Lower leg skin (tissue), 3 donors: Measurements from ENCODE around the gene RIMBP3B.
"Not testable (repeated sequence)": the region's sequence is repeated elsewhere in the genome, so short reads cannot be mapped to it uniquely, and the experiment has no call there.

Source experiments
- POLR2A ChIP-seq, 2 donors: fragments of 450-650 bp; IDR thresholded peaks; one replicate each; pipeline ENCODE4 v1.6.1; 2016 to 2017; ENCODE audit warnings: antibody characterized with exemption in 2 of 2, mild to moderate bottlenecking in 1 of 2, moderate library complexity in 1 of 2
- TF ChIP-seq, protein P1 (sequence below), 3 donors: fragments of 450-650 bp; IDR thresholded peaks; one replicate each; pipeline ENCODE4 v1.5.1; 2016; ENCODE audit warnings: antibody characterized with exemption in 3 of 3, mild to moderate bottlenecking in 3 of 3, moderate library complexity in 2 of 3

DNA sequence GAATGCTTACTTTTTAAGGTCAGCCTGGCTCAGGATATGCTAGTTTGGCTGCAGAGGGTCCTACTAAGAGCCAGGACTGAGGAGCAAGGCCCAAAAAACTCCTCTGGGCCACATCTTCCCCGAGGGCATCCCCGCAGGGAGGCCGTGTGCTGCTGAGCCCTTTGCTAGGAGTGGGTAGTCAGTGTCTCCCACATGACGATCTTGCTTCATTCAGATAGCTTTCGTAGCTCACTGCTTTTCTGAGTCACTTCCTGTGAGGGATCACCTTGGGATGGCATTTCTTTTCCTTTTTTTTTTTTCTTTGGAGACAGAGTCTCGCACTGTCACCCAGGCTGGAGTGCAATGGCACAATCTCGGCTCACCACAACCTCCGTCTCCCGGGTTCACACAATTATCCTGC, 6.5 kb downstream of the RIMBP3B start:
- not testable (repeated sequence) for TF ChIP-seq POLR2A (IDR thresholded peaks at IDR 0.05)
- TF ChIP-seq, protein P1, sequence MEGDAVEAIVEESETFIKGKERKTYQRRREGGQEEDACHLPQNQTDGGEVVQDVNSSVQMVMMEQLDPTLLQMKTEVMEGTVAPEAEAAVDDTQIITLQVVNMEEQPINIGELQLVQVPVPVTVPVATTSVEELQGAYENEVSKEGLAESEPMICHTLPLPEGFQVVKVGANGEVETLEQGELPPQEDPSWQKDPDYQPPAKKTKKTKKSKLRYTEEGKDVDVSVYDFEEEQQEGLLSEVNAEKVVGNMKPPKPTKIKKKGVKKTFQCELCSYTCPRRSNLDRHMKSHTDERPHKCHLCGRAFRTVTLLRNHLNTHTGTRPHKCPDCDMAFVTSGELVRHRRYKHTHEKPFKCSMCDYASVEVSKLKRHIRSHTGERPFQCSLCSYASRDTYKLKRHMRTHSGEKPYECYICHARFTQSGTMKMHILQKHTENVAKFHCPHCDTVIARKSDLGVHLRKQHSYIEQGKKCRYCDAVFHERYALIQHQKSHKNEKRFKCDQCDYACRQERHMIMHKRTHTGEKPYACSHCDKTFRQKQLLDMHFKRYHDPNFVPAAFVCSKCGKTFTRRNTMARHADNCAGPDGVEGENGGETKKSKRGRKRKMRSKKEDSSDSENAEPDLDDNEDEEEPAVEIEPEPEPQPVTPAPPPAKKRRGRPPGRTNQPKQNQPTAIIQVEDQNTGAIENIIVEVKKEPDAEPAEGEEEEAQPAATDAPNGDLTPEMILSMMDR (IDR thresholded peaks at IDR 0.05): not testable (repeated sequence)
